Measurements from ENCODE around the gene GPC2. TPM values are rescaled to one million over a fixed set of nuclear protein-coding genes. Genes with fewer than 3 reads are reported as not detected.

Gene GPC2
- total RNA-seq, 4 donors from 2014 or later = 0.57 to 1.4 (median 0.83) TPM; not detected in 1

DNA sequence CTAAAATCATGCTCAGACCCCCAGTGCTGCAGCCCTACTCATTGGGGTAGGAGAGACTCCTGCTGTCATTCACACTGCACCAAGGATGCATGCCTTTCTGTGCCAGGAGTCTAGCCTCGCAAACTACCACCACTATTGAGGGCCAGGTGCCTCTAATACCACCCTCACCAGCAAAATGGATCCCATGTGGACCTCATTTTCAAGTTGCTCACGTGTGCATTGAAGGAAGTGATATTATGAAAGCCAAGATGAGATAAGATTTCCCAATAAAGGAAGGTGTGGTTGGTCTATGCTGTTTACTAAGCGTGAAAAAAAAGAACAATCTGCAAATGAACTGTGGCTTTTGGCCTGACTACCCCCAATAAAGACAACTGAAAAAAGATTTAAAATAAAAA, 35.6 kb downstream of the GPC2 start:
- no peaks in the 10 kb centered on the region for H3K9me3 ChIP-seq
- no peaks in the 10 kb centered on the region for H3K4me1 ChIP-seq
- H3K27ac ChIP-seq = no peak overlapping the region
- DNase-seq = no peak
- peaks cover 0 to 8% (median 0%) of the 10 kb centered on the region in 4 donors for H3K27me3 ChIP-seq
- TF ChIP-seq, protein P1, sequence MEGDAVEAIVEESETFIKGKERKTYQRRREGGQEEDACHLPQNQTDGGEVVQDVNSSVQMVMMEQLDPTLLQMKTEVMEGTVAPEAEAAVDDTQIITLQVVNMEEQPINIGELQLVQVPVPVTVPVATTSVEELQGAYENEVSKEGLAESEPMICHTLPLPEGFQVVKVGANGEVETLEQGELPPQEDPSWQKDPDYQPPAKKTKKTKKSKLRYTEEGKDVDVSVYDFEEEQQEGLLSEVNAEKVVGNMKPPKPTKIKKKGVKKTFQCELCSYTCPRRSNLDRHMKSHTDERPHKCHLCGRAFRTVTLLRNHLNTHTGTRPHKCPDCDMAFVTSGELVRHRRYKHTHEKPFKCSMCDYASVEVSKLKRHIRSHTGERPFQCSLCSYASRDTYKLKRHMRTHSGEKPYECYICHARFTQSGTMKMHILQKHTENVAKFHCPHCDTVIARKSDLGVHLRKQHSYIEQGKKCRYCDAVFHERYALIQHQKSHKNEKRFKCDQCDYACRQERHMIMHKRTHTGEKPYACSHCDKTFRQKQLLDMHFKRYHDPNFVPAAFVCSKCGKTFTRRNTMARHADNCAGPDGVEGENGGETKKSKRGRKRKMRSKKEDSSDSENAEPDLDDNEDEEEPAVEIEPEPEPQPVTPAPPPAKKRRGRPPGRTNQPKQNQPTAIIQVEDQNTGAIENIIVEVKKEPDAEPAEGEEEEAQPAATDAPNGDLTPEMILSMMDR (IDR thresholded peaks at IDR 0.05) = no peak
- no peak for TF ChIP-seq POLR2A (IDR thresholded peaks at IDR 0.05)
- intact Hi-C loops (cut with DNase I) = no loop called here
- no peaks in the 10 kb centered on the region for H3K36me3 ChIP-seq
- no peak overlapping the region for H3K4me3 ChIP-seq
- WGBS, 2 donors = 40 to 51% methylated on average over 3 of the region's 3 CpGs

- intact Hi-C loops (cut with DNase I) = no loop called here
- WGBS, 2 donors = 60 to 69% methylated on average over 11 to 13 of the region's 13 CpGs
- no peak for DNase-seq
These were observed 39.1 kb downstream of the GPC2 start for GRCh38 chr7:100137851-100138760.

GRCh38 chr7:100132697-100133151, 44.5 kb downstream of the GPC2 start:
- intact Hi-C loops (cut with DNase I) = loop anchor here (2.0 kb wide), 1 partner anchor 84 kb away; no protein-coding TSS in a partner anchor
- peaks cover 10 to 49% (median 23%) of the 10 kb centered on the region in 3 donors for H3K4me1 ChIP-seq
- WGBS, 2 donors = 31 to 43% methylated on average over 2 to 3 of the region's 3 CpGs
- no peaks in the 10 kb centered on the region for H3K36me3 ChIP-seq
- H3K27me3 ChIP-seq = no peaks in the 10 kb centered on the region
- DNase-seq = no peak
- H3K27ac ChIP-seq = peak overlapping the region in 2 of 4 donors; percentile 51 to 62
- H3K4me3 ChIP-seq = no peak overlapping the region
- no peaks in the 10 kb centered on the region for H3K9me3 ChIP-seq
- TF ChIP-seq, protein P1 (IDR thresholded peaks at IDR 0.05) = peak; percentile 49 to 94 (median 88)
- no peak for TF ChIP-seq POLR2A (IDR thresholded peaks at IDR 0.05)

More at GRCh38 chr7:100137851-100138760, 39.1 kb downstream of the GPC2 start:
- peaks cover 0 to 8% (median 0%) of the 10 kb centered on the region in 4 donors for H3K27me3 ChIP-seq
- no peaks in the 10 kb centered on the region for H3K4me1 ChIP-seq
- H3K4me3 ChIP-seq = no peak overlapping the region
- H3K9me3 ChIP-seq = no peaks in the 10 kb centered on the region
- no peaks in the 10 kb centered on the region for H3K36me3 ChIP-seq
- no peak overlapping the region for H3K27ac ChIP-seq
- no peak for TF ChIP-seq POLR2A (IDR thresholded peaks at IDR 0.05)
- TF ChIP-seq, protein P1 (IDR thresholded peaks at IDR 0.05) = no peak

DNA sequence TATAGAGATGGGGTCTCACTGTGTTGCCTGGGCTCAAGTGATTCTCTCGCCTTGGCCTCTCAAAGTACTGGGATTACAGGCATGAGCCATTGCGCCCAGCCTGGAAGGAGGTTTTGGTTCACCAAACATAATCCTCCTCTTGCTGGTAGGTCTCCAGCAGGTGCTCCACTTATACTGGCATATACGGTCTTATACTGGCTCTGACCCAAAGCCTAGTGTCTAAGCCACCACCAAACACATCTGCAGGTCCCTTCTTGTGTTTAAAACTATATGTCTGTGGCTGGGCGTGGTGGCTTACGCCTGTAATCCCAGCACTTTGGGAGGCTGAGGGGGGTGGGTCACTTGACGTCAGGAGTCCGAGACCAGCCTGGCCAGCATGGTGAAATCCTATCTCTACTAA, 45.1 kb downstream of the GPC2 start:
- H3K27ac ChIP-seq = peak overlapping the region in 2 of 4 donors; percentile 51 to 62
- intact Hi-C loops (cut with DNase I) = loop anchor here (2.0 kb wide), 1 partner anchor 85 kb away; no protein-coding TSS in a partner anchor
- 33 to 83% methylated on average over 2 to 6 of the region's 7 CpGs for WGBS, 2 donors
- H3K9me3 ChIP-seq = no peaks in the 10 kb centered on the region
- DNase-seq = no peak
- no peak overlapping the region for H3K4me3 ChIP-seq
- H3K36me3 ChIP-seq = no peaks in the 10 kb centered on the region
- TF ChIP-seq, protein P1 (IDR thresholded peaks at IDR 0.05) = no peak
- TF ChIP-seq POLR2A (IDR thresholded peaks at IDR 0.05) = no peak
- no peaks in the 10 kb centered on the region for H3K27me3 ChIP-seq
- peaks cover 11 to 53% (median 23%) of the 10 kb centered on the region in 3 donors for H3K4me1 ChIP-seq
